ENCODE data around the gene OR2M5. TPM values are rescaled to one million over a fixed set of nuclear protein-coding genes. Genes with fewer than 3 reads are reported as not detected.

OR2M5 gene, protein sequence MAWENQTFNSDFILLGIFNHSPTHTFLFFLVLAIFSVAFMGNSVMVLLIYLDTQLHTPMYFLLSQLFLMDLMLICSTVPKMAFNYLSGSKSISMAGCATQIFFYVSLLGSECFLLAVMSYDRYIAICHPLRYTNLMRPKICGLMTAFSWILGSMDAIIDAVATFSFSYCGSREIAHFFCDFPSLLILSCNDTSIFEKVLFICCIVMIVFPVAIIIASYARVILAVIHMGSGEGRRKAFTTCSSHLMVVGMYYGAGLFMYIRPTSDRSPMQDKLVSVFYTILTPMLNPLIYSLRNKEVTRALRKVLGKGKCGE
- not detected for total RNA-seq
- not detected for polyA plus RNA-seq (2013, experiment 1 of 2)
- not detected for polyA plus RNA-seq (2013, experiment 2 of 2)
- long read RNA-seq, experiment 1 = 0 reads
- long read RNA-seq, experiment 2 = 0 reads
- long read RNA-seq, experiment 3 = 0 reads
- long read RNA-seq, experiment 4 = 0 reads

GRCh38 chr1:248144513-248145198 is at the start of gene OR2M5:
Gene OR2M5 (plus strand): TSS chr1:248145148. CDS start chr1:248145148, 0 bp downstream.
- DNase-seq = no peak
- peaks cover 90% of the 10 kb centered on the region for H3K9me3 Mint-ChIP-seq
- Histone ChIP-seq H3K27ac (ENCODE audit: low read depth, low read length) (no peak within 1 kb of the TSS), H3K4me3 (ENCODE audit: low read length) (no peak within 1 kb of the TSS), H3K9ac (ENCODE audit: extremely low read depth, low read length, poor library complexity, severe bottlenecking) (no peak within 1 kb of the TSS), H3K36me3 (ENCODE audit: control insufficient read depth, insufficient read depth, low read length) (no peaks in the 10 kb centered on the region), H3K4me1 (ENCODE audit: control insufficient read depth, insufficient read depth, low read length) (no peaks in the 10 kb centered on the region), H3K27me3 (ENCODE audit: control insufficient read depth, insufficient read depth, low read length, poor library complexity, severe bottlenecking) (no peaks in the 10 kb centered on the region), H3K9me3 (ENCODE audit: control insufficient read depth, low read length) (peaks cover 92% of the 10 kb centered on the region)
- H3K4me3 Mint-ChIP-seq = no peak within 1 kb of the TSS
- no peak for TF ChIP-seq CTCF (conservative IDR thresholded peaks at IDR 0.05)
- no peaks in the 10 kb centered on the region for H3K27me3 Mint-ChIP-seq (ENCODE audit: insufficient read depth)
- 76% methylated on average over 3 of the region's 3 CpGs; no CpG with 5 or more reads in 1 of the 2 experiments for WGBS, 2 experiments (ENCODE audit: insufficient coverage in 1 of 2, insufficient read length in 1 of 2)
- peaks cover 6% of the 10 kb centered on the region for H3K36me3 Mint-ChIP-seq (ENCODE audit: low read depth)
- H3K4me1 Mint-ChIP-seq = no peaks in the 10 kb centered on the region
- no peak within 1 kb of the TSS for H3K27ac Mint-ChIP-seq

DNA sequence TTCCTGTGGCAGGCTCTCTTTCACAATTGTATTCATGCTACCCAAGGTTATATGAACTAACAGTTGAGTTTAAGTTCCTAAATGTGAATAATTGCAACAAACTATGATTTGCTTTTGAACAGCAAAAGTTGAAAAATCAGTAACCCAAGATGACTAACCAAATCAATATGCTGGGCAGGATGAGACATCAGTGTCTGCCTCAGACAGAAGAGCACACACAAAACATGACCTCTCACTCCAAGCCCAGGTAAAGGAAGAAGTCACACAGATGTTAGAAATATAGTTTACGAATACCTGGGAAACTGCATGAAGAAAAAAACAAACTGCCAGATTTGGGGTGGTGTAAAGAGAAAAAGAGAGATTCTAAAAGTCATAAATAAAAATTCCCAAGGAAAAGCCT is 46.4 kb upstream of the OR2M5 start:
- Mint-ChIP-seq H3K36me3 (ENCODE audit: low read depth) (no peaks in the 10 kb centered on the region), H3K4me1 (no peaks in the 10 kb centered on the region), H3K4me3 (no peak overlapping the region), H3K27me3 (ENCODE audit: insufficient read depth) (no peaks in the 10 kb centered on the region), H3K27ac (no peak overlapping the region), H3K9me3 (peaks cover 84% of the 10 kb centered on the region)
- H3K9me3 ChIP-seq (ENCODE audit: control insufficient read depth, low read length) = peaks cover 80% of the 10 kb centered on the region
- no peaks in the 10 kb centered on the region for H3K36me3 ChIP-seq (ENCODE audit: control insufficient read depth, insufficient read depth, low read length)
- no peak overlapping the region for H3K27ac ChIP-seq (ENCODE audit: low read depth, low read length)
- H3K9ac ChIP-seq (ENCODE audit: extremely low read depth, low read length, poor library complexity, severe bottlenecking) = no peak overlapping the region
- no peaks in the 10 kb centered on the region for H3K27me3 ChIP-seq (ENCODE audit: control insufficient read depth, insufficient read depth, low read length, poor library complexity, severe bottlenecking)
- H3K4me1 ChIP-seq (ENCODE audit: control insufficient read depth, insufficient read depth, low read length) = no peaks in the 10 kb centered on the region
- no peak for DNase-seq
- 84% methylated on average over 1 of the region's 1 CpG; no CpG with 5 or more reads in 1 of the 2 experiments for WGBS, 2 experiments (ENCODE audit: insufficient coverage in 1 of 2, insufficient read length in 1 of 2)
- TF ChIP-seq CTCF (conservative IDR thresholded peaks at IDR 0.05) = no peak
- no peak overlapping the region for H3K4me3 ChIP-seq (ENCODE audit: low read length)

DNA sequence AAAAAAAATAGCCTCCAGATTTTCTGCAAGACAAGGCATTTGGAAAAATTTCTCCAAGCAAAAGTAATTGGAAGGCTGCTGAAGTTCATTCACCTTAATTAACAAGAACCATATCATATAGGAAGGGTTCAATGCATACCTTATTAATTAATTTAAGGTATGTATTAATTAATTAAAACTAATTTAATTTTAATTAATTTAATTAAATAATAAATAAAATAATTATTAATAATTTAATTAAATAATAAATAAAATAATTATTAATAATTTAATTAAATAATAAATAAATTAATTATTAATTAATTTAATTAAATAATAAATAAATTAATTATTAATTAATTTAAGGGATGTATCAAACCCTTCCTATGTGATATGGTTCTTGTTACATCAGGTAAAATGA is 42.1 kb upstream of the OR2M5 start:
- peaks cover 87% of the 10 kb centered on the region for H3K9me3 Mint-ChIP-seq

More for the DNA sequence above, 42.1 kb upstream of the OR2M5 start:
- Histone ChIP-seq H3K9me3 (ENCODE audit: control insufficient read depth, low read length) (peaks cover 90% of the 10 kb centered on the region), H3K4me1 (ENCODE audit: control insufficient read depth, insufficient read depth, low read length) (no peaks in the 10 kb centered on the region), H3K9ac (ENCODE audit: extremely low read depth, low read length, poor library complexity, severe bottlenecking) (no peak overlapping the region), H3K4me3 (ENCODE audit: low read length) (no peak overlapping the region), H3K27ac (ENCODE audit: low read depth, low read length) (no peak overlapping the region), H3K27me3 (ENCODE audit: control insufficient read depth, insufficient read depth, low read length, poor library complexity, severe bottlenecking) (no peaks in the 10 kb centered on the region), H3K36me3 (ENCODE audit: control insufficient read depth, insufficient read depth, low read length) (no peaks in the 10 kb centered on the region)
- no peaks in the 10 kb centered on the region for H3K27me3 Mint-ChIP-seq (ENCODE audit: insufficient read depth)
- H3K36me3 Mint-ChIP-seq (ENCODE audit: low read depth) = no peaks in the 10 kb centered on the region
- H3K4me3 Mint-ChIP-seq = no peak overlapping the region
- DNase-seq = no peak
- H3K27ac Mint-ChIP-seq = no peak overlapping the region
- no peaks in the 10 kb centered on the region for H3K4me1 Mint-ChIP-seq
- no peak for TF ChIP-seq CTCF (conservative IDR thresholded peaks at IDR 0.05)

Data from endodermal cell (in vitro differentiated cells).